ENCODE data around the gene PHACTR3. TPM values are rescaled to one million over a fixed set of nuclear protein-coding genes. Genes with fewer than 3 reads are reported as not detected.

The PHACTR3 gene
- total RNA-seq, 3 donors from 2014 or later = 0.41 to 3.4 (median 1.1) TPM

DNA sequence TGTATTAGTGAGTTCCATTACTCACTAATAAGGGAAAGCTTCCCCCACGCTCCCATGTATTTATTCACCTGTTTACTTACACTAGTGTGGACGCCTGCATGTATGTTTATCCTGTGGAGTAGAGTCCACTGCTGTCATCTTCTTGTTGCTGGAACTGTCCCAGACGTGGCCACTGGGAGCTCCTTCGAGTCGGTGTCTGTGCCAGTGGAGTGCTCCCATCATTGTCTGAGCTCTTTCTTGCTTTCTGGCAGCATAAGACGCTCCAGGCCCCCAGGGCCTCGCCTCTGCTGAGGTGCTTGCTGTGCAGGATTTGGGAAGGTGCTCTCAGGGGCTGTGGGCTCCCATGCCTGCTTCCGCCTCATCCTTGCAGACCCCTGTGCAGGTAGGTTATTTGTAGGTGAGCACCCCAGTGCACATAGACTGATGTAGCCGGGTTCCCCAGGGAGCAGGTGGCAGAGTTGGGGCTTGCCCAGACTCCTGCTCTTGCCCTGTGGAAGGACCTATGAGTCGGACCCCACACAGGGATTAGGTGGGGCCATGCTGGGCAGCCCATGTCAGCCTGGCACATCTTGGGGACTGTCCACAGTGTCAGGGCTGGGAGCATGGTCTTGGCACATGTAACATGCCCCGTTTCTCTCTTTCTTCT lies 16.6 kb downstream of the PHACTR3 start:
- Histone ChIP-seq H3K4me1 (ENCODE audit: low read depth) (no peaks in the 10 kb centered on the region), H3K36me3 (ENCODE audit: low read depth) (no peaks in the 10 kb centered on the region), H3K4me3 (no peak overlapping the region), H3K9me3 (no peaks in the 10 kb centered on the region)
- DNase-seq (no peak), ATAC-seq (no peak)
- TF ChIP-seq, protein P1, sequence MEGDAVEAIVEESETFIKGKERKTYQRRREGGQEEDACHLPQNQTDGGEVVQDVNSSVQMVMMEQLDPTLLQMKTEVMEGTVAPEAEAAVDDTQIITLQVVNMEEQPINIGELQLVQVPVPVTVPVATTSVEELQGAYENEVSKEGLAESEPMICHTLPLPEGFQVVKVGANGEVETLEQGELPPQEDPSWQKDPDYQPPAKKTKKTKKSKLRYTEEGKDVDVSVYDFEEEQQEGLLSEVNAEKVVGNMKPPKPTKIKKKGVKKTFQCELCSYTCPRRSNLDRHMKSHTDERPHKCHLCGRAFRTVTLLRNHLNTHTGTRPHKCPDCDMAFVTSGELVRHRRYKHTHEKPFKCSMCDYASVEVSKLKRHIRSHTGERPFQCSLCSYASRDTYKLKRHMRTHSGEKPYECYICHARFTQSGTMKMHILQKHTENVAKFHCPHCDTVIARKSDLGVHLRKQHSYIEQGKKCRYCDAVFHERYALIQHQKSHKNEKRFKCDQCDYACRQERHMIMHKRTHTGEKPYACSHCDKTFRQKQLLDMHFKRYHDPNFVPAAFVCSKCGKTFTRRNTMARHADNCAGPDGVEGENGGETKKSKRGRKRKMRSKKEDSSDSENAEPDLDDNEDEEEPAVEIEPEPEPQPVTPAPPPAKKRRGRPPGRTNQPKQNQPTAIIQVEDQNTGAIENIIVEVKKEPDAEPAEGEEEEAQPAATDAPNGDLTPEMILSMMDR (IDR thresholded peaks at IDR 0.05) = no peak
- intact Hi-C loops (cut with DNase I, micrococcal nuclease) = no loop called here

DNA sequence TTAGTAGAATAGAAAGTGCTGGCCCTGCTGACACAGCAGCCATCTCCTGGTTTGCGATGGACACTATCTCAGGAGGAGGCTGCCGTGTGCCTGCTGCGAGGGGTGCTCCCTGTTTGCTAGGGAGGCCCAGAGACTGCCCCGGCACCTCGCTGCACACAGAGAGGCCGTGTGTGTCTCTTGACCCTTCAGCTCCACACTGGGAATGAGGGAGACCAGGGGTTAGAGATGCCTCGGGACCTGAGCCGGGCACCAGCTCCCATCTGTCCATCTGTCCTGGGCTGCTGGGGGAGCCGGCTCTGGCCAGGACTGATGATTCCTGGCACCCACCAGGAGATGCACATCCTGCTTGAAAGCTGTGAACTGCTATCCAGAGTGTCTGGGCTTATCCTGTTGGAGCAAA lies 18.2 kb downstream of the PHACTR3 start:
- DNase-seq (no peak), ATAC-seq (no peak)
- no peaks in the 10 kb centered on the region for H3K36me3 ChIP-seq (ENCODE audit: low read depth)
- TF ChIP-seq, protein P1 (IDR thresholded peaks at IDR 0.05) = no peak
- no peaks in the 10 kb centered on the region for H3K9me3 ChIP-seq
- no peak overlapping the region for H3K4me3 ChIP-seq
- H3K4me1 ChIP-seq (ENCODE audit: low read depth) = no peaks in the 10 kb centered on the region
- intact Hi-C loops (cut with DNase I, micrococcal nuclease) = no loop called here

DNA sequence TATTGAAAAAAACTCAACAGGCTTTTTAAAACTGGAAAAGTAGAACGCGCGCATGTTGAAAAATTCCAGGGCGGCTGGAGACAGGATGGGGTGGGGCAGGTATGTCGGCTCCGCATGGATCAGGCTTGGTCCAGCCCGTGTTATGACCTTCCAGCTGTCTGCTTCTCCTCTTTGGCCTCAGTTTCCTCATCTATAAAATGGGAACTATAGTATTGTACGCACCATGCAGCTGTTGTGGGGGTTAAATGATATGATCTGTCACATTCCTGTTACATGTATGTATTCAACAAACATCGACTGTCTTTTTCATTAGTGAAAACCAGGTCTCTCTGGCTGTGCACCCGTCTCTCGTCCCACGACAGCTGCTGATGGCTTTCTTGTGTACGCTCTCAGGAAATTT lies 18.8 kb downstream of the PHACTR3 start:
- intact Hi-C loops (cut with DNase I, micrococcal nuclease) = no loop called here
- Histone ChIP-seq H3K36me3 (ENCODE audit: low read depth) (no peaks in the 10 kb centered on the region), H3K4me3 (no peak overlapping the region), H3K9me3 (no peaks in the 10 kb centered on the region), H3K4me1 (ENCODE audit: low read depth) (no peaks in the 10 kb centered on the region)
- no peak for ATAC-seq
- TF ChIP-seq, protein P1 (IDR thresholded peaks at IDR 0.05) = no peak
- no peak for DNase-seq

DNA sequence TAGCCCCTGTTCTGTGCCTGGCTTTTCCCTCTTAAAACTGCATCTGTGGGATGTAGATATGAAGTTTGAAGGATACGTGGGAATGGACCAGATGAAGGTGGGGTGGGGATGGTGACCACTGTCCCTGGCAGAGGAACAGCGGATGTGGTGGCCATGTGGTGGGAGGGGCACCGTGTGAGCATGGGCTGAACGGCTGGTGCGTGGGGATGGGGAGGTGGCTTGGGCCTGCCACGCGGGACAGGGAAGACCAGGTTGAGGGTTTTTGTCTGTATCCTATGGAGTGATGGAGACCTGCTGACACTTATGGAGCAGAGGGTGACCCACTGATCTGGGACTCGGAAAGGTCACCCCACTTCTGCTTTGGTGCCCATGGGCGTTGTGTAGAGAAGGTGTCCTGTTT lies 19.2 kb downstream of the PHACTR3 start:
- H3K36me3 ChIP-seq (ENCODE audit: low read depth) = no peaks in the 10 kb centered on the region
- TF ChIP-seq, protein P1 (IDR thresholded peaks at IDR 0.05) = no peak
- no peak overlapping the region for H3K4me3 ChIP-seq
- intact Hi-C loops (cut with DNase I, micrococcal nuclease) = no loop called here
- no peak for ATAC-seq
- no peaks in the 10 kb centered on the region for H3K9me3 ChIP-seq
- H3K4me1 ChIP-seq (ENCODE audit: low read depth) = no peaks in the 10 kb centered on the region
- no peak for DNase-seq

DNA sequence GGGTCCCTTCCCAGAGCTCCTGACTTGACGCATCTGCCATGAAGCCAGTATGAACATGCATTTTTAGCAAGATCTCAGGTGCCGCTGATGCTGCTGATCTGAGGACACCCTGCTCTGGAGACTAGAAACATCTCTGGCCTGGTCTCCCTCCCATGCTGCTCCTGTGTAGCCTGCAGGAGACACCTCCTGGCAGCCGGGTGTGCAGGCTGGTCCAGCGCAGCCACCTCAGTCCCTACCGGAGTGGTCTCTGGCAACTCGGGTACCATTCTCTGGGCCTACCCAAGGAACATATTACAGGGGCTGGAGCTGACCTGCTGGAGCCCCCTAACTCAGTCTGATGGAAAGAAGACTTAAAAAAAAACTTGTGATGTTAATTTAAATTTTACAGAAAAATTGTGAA lies 20.1 kb downstream of the PHACTR3 start:
- intact Hi-C loops (cut with DNase I, micrococcal nuclease) = no loop called here
- Histone ChIP-seq H3K4me1 (ENCODE audit: low read depth) (no peaks in the 10 kb centered on the region), H3K4me3 (no peak overlapping the region), H3K36me3 (ENCODE audit: low read depth) (no peaks in the 10 kb centered on the region), H3K9me3 (no peaks in the 10 kb centered on the region)
- no peak for ATAC-seq
- DNase-seq = no peak
- TF ChIP-seq, protein P1 (IDR thresholded peaks at IDR 0.05) = no peak
